ENCODE data around the gene AP1AR. TPM values are rescaled to one million over a fixed set of nuclear protein-coding genes. Genes with fewer than 3 reads are reported as not detected.

The AP1AR gene
- total RNA-seq, 1 donor from 2014 or later: 9.4 TPM

DNA sequence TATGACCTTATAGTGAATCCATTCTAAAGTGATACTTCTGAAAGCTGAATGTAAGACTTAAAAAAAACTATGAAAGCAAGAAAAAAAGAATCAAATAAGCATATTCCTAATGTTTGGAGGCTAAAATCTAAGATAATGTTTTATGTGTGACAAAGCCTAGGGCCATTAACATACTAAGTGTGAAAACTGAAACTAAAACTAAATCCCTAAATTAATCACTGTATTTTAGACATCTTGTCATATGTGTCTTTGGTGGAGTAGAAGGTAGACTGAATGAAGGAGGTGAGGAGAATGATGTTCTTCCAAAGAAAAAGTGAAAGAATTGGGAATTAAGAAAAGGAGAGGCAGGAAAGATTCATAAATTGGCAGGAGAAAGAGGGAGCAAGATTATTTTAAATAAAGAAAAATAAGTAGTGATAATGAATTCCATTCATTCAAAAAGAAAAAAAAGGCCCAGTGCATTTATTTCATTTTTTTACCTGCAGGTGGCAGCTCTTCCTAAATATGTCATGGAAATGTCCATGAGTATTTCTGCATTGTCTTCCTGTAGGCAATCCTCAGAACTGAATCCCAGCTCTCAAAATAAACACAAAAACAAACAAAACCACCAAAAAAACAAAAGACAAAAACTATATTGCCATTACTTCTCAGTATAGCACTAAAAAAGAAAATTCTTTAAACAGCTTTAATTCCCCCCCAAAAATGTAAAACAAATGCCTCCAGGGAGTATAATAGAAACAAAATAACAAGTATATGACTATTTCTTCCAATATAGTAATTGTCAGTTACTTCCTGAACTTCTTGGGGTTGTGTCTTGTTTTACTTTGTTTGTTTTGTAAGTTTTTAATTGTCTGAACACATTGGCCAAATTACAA, 17.0 kb upstream of the AP1AR start:
- ATAC-seq (no peak), DNase-seq (ENCODE audit: missing footprints) (no peak)
- intact Hi-C loops (cut with DNase I): no loop called here

DNA sequence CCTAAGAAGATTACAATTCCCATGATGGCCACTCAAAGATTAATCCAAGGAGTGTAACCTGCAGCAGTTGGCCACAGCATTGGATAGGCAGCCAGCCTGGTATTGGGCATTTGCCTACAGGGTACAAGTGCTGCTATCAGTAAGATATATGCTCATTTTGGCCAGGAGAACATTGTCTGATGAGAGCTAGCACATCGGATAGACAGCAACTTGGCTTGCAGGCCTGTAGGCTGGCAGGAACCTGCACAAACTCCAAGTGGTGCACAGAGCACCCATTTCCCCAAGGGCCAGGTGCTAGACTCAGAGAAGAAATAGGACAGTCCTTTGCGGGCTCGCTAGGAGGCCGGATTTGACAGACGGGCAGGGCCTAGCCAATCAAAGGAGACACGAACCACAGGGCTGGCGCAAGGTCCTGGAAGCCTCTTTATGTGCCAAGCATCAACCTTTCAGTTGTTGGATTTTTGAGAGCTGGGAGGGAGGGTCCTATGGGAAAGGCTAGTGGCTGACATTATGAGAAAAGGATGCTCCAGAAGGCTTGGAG, 11.7 kb upstream of the AP1AR start:
- ATAC-seq (peak; percentile 46), DNase-seq (ENCODE audit: missing footprints) (no peak)
- intact Hi-C loops (cut with DNase I): no loop called here

DNA sequence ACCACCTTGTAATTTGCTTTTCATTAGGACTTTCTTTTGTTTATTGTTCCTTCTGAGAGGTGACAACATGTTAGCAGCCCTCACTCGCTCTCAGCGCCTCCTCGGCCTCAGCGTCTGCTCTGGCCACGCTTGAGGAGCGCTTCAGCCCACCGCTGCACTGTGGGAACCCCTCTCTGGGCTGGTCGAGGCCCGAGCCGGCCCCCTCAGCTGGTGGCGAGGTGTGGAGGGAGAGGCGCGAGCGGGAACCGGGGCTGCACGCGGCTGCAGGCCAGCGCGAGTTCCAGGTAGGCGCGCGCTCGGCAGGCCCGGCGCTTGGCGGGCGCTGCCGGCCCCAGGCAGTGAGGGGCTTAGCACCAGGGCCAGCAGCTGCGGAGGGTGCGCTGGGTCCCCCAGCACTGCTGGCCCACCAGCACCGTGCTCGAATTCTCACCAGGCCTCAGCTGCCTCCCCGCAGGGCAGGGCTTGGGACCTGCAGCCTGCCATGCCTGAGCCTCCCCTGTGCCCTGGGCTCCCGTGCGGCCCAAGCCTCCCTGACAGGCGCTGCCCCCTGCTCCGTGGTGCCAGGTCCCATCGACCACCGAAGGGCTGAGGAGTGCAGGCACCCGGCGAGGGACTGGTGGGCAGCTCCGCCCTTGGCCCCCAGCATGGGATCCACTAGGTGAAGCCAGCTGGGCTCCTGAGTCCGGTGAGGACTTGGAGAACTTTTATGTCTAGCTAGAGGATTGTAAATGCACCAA, 9.2 kb upstream of the AP1AR start:
- intact Hi-C loops (cut with DNase I): no loop called here
- ATAC-seq: no peak

DNA sequence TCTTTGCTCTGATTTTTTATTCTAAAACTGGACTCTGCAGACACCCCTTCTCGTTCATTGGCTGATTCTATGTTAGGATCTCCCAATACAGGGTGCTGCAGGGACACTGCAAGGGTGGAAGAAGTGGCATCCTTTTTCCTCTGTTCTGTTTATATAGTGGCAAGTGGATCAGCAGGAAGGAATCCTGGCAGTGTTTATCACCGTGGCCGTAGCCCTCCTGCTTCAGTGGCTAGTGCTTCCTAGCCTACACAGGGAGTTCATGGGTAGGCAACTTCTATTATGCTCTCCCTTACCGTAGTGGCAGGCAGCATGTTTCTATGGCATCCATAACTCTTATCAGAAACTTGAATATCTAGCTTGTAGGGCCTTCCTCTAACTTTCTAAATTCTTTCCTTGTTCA, 6.4 kb upstream of the AP1AR start:
- no peak for ATAC-seq
- DNase-seq (ENCODE audit: missing footprints): no peak
- intact Hi-C loops (cut with DNase I): no loop called here

More for the DNA sequence above, 9.2 kb upstream of the AP1AR start:
- no peak for DNase-seq (ENCODE audit: missing footprints)

DNA sequence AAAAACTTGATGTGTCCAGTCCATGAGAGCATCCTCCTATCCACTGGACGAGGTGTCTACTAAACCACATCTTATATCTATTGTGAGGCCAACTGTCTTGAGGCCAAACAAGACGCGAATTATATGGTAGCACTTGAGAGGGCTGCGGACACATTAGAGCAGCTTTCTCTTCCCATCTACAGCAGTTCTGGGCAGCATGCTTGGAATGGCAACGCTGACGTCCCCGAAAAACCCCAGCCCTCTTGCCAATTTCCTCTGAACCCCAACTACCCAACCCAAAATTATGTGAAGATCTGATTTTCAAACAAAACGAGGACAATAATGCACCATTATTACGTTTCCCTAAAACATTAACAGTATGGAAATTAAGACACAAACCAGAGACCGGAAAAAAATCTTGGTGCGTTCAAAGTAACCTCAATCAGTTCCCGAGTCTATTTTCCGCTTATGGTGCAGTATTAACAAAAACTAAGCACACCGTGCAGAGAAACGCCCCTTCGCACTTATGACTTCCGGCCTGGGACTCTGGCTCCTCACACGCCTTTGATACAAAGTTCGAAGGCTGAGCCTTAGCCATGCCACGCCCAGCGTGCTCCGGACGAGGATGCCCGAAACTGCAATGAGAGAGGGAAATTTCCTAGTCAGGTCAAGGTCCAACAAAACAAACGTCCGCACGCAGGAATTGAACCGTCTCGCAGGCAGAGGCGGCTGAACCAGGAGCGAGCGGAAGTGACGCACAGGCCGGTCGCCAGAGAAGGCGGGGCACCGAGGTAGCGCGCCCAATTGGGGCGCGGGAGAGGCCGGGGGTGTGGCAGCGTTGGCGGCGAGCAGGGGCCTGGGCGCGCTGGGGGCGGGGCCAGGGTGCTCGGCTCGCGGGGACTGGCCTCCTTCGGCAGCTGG, 458 bp upstream of the AP1AR start:
- intact Hi-C loops (cut with DNase I): loop anchor here (5.0 kb wide), 1 partner anchor 56 kb away; the partner anchor contains the start of gene TIFA
- ATAC-seq (peak; percentile 99), DNase-seq (ENCODE audit: missing footprints) (peak; percentile 99)

DNA sequence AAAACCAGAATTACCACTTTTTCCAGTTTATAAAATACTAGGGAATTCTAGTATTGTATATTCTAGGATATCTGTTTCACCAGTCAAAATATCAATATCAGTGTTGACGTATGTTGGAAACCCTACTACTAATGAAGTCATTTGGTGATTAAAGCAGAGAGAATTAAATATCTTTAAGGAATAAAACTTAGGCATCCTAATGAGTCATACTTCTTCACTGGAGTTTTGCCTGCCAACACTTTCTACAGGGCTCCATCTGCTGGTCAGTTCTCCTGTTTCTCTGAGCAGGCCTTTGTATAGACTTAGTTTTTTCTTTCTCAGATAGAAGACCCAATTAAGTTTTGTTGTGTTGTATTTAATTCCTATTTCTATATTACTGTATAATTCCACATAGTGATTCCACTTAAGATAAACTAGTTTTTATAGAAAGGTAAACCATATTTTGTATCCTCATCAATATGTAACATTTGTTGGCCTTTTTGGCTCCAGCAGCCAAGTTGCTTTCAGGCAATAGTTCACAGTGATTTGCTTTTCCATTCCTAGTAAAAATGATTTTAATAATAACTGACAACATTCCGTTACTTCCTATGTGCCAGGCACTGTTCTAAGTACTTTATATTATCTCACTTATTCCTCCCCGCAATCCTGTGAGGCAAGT, 3.5 kb downstream of the AP1AR start:
- ATAC-seq (no peak), DNase-seq (ENCODE audit: missing footprints) (no peak)
- intact Hi-C loops (cut with DNase I): loop anchor here (1.0 to 5.0 kb wide), 2 partner anchors 52 to 135 kb away; partner anchors contain the start of gene TIFA

DNA sequence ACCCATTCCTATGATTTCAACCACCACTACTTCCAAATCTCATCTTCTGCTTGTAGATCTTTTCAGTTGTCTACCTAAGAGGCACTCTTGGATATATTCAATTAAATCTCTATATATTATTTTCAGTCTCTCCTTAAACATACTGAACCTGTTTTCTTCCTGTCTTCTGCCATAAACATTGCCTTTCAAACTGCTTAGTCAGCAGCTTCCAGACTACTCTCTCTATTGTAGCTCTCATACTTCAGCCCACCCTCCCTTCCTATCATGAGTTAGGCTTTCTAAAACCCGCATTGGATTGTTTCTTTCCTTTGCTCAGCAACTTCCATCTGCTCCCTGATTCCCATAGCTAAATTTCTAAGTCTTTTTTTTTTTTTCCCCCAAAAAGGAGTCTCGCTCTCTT, 4.5 kb downstream of the AP1AR start:
- ATAC-seq (no peak), DNase-seq (ENCODE audit: missing footprints) (no peak)
- intact Hi-C loops (cut with DNase I): no loop called here

DNA sequence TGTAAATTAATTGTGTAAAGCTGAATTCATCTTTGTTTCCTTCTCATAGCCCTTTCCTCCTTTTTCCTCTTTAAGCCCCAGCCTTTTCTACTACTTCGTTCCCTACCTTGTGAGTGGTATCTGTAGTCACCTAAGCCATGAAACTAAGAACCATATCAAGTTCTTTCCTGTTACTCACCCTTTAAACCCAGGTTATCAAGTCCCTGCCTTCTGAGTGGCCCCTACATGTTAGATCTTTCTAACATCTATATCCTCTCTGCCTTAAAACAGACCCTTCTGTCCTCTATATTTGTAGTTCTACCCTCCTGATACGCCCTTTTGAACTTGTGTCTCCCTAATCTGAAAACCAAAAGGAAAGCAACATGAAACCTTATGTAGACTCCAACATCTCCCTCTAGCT, 7.2 kb downstream of the AP1AR start:
- intact Hi-C loops (cut with DNase I): no loop called here
- ATAC-seq (no peak), DNase-seq (ENCODE audit: missing footprints) (no peak)

DNA sequence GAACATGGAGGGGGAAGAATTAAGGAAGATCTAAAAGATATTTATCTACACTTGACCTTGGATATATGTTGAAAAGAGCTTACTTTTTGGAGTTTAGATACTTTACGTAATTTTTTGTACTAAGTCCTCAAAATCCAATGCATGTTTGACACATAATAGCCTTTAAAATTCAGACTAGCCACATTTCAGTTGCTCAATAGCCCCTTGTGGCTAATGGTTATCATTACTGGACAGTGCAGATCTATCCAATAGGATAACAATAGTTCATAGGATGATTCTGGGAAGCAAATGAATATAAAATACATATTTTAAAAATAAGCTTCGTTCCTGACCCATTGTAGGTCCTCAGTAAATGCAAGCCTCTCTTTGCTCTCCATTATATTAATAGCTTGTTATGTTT, 13.8 kb downstream of the AP1AR start:
- no peak for ATAC-seq
- intact Hi-C loops (cut with DNase I): no loop called here
- DNase-seq (ENCODE audit: missing footprints): no peak

DNA sequence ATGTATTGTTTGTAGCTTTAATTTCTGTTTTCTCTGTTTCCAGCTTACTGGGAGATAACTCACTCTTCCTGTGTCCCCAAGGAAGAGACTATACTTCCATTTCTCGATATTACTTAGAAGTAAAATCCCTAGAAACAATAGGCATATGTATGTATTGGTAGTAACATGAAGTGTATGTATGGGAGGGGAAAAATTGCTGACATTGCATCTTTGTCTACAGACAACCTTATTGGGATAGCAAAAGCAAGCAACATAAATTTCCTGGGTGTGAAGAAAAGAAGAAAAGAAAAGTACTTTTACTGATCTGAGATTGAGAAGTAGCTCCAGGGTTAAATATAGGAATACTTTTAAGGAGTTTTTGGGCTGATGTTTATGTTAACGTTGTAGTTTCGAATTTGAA, 15.4 kb downstream of the AP1AR start:
- intact Hi-C loops (cut with DNase I): no loop called here
- no peak for DNase-seq (ENCODE audit: missing footprints)
- no peak for ATAC-seq

DNA sequence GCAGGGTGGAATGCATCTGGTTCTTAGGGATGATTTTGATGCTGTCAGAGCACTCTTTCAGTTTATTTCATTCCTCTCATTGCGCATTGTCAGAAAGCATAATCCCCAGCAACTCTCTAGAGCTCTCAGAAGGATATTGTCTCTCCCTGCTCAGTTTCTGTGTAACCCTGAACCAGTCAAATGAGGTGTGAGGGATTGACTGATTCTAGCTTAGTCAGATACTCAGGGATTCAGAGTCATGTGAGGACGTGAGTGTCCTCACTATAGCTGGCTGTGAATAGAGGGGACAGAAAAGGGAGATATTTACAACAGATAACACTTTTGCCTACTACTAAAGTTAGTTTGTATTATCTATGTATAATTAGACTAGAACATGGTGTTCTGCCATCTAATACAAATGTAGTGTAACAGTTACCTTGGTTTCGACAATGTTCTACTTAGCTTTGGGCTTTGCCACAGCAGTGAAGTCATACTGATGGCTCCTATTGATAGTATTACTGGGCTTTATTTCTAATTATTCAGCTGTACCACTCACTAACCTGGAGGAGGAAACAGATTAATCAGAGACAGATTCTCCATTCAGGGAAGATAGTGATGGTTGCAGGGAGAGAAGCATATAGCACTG, 19.5 kb downstream of the AP1AR start:
- intact Hi-C loops (cut with DNase I): no loop called here
- no peak for DNase-seq (ENCODE audit: missing footprints)
- peak; percentile 54 for ATAC-seq

DNA sequence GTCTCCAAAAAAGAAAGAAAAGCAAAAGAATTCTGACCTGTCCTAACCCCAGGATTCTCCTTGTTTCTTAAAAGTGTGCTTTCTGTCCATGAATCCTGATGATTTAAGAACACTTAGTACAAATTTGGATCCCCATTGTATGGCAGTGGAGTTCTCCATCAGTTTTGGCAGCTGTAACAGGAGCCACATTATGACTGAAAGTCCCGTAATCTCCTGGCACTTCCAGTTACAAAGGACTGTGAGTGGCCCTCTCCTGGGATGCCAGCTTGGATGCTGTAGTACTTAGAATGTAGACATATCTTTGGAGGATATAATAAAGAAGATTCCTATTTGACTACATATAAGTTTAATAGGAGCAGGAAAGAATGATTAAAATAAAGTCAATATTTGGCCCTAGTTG, 20.6 kb downstream of the AP1AR start:
- ATAC-seq (no peak), DNase-seq (ENCODE audit: missing footprints) (no peak)
- intact Hi-C loops (cut with DNase I): no loop called here

DNA sequence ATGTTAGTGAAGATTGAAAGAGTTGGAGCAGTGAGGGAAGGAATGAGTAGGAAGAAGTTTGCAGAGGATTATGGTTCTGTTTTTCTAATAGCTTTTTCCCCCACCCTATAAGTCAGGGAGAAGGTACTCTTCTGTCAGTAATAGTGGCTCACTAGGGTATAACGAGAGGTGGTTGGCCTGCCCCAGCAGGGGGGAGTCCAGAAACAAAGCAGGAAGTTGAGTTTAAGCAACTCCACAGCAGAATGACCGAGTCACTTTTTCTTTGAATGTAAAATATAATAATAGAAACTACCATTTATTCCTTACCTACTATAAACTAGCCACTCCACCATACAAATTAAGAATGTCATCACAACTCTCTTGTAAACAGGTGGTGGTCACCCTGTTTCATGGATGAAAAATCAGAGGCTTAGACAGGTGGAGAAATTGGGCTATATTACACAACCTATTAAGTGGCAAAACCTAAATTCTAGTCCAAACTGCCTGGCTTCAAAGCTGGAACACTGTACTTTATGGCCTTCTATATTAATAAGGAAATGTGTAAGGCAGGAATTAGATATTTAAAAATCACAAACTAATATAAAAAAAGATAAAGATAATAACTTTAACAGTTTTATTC, 21.9 kb downstream of the AP1AR start:
- intact Hi-C loops (cut with DNase I): no loop called here
- no peak for DNase-seq (ENCODE audit: missing footprints)
- no peak for ATAC-seq

DNA sequence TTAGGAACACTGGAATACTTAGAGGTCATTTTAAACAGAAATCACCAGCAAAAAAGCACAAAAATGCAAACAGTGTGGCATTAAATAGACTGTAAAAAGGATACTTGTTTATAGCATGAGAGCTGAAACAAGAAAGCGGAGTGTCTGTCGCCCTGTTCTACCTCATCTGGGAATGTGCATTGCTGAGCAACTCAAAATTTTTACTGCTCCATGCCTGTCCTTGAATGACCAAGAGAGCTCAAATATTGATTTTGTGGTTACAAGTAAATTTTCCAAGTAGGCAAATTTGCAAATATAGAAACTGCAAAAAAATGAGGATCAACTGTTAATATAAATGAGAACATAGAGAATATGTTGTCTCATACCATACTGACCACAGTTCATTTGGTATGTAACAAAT, 25.5 kb downstream of the AP1AR start:
- ATAC-seq (no peak), DNase-seq (ENCODE audit: missing footprints) (no peak)
- intact Hi-C loops (cut with DNase I): no loop called here

DNA sequence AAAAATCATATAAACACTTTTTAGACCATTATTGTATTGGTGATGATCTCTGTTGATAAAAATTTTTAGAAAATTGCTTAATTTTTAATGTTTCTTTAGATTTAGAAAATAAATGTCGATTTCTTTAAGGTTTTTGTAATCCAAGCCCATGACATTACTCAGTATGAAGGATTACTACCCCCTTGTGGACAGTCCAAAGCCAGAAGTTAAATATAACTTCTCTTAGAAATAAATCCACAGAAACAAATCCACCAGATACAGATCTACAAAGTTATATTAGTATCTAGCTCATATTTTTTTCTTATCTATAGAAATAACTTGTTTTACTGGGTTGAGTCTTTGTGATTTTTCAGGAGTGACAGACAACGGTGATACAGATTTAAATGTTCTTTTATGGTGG, 35.2 kb downstream of the AP1AR start:
- ATAC-seq (no peak), DNase-seq (ENCODE audit: missing footprints) (no peak)
- intact Hi-C loops (cut with DNase I): no loop called here

DNA sequence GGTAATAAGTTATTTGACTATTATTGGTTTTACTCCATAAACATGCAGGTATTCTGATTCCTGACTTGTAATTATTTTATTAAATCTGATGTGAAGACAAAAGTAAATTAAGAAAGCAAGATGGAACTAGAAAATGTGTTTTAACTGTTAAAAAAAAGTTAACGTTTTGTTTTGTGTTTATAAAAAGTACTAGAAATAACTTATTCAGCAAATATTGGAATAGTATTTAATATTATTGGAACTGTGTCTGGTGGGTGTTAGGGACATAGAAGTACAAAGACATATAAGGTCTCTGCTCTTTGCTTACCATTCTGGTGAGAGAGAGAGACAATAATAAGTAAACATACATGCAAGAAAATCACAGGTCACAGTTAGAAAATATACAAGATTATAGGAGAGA, 38.5 kb downstream of the AP1AR start:
- ATAC-seq (no peak), DNase-seq (ENCODE audit: missing footprints) (no peak)
- intact Hi-C loops (cut with DNase I): no loop called here

DNA sequence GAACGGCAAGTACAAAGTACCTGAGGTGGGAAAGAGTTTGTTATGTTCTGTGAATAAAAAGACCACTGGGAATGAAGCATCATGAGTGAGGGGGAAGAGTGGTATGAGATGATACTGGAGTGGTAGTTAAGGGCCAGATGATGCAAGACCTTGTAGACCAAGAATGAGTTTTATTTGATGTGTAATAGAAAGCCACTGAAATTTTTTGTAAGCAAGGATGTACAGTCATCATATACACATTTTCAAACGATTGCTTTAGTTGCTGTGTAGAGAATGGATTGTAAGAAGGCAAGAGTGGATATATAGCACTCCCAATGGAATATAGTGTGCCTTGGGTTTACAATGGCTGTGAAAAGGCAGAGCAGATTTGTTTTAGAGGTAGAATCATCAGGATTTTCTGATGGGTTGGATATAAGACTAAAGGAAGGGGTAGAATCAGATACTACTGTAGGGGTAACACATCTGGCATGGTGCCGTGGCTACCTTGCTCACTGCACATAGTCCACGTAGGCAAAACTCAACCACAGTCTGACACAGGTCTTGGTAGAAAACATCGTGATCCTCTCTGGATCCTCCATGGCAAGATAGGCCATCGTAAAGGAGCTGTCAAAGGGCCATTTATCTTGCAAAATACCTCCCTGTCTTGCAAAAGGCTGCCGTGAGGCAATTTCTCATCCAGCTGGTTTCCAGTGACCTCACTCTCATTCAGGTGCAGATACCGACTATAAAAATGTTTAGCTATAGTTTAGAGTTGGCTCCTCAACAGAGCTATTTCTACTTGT, 39.2 kb downstream of the AP1AR start:
- ATAC-seq: no peak
- intact Hi-C loops (cut with DNase I): no loop called here

More for the DNA sequence above, 39.2 kb downstream of the AP1AR start:
- no peak for DNase-seq (ENCODE audit: missing footprints)

Data from Right ventricle myocardium inferior (tissue), 1 donor.